HG02588 (cell line): Measurements from ENCODE around the gene SIGLEC5.
"Not testable (repeated sequence)": the region's sequence is repeated elsewhere in the genome, so short reads cannot be mapped to it uniquely, and the experiment has no call there.

ENCODE experiments used
- ATAC-seq: cut with Tn5 transposase; IDR thresholded peaks from one replicate; pipeline ENCODE4 v1.9.1; 2021; ENCODE audit warnings: mild to moderate bottlenecking, moderate library complexity; ENCODE audit not compliant: unreplicated experiment

Gene SIGLEC5

GRCh38 chr19:51630315-51630714 lies at the start of gene SIGLEC5:
SIGLEC5 (minus strand) TSS chr19:51630401; CDS start chr19:51630335, 66 bp downstream.
- not testable (repeated sequence) for ATAC-seq

- no peak for ATAC-seq
Observed at GRCh38 chr19:51676566-51677083, 46.4 kb upstream of the SIGLEC5 start.

- ATAC-seq = not testable (repeated sequence)
Observed at GRCh38 chr19:51675911-51676565, 45.8 kb upstream of the SIGLEC5 start.

- no peak for ATAC-seq
Observed at GRCh38 chr19:51668216-51668615, 38.0 kb upstream of the SIGLEC5 start.

GRCh38 chr19:51664997-51665396 lies 34.8 kb upstream of the SIGLEC5 start:
- no peak for ATAC-seq

- no peak for ATAC-seq
Observed at GRCh38 chr19:51664131-51664530, 33.9 kb upstream of the SIGLEC5 start.

- no peak for ATAC-seq
Observed at GRCh38 chr19:51663650-51664049, 33.4 kb upstream of the SIGLEC5 start.

- ATAC-seq = no peak
Observed at GRCh38 chr19:51660975-51661600, 30.9 kb upstream of the SIGLEC5 start.

GRCh38 chr19:51654783-51655182 lies 24.6 kb upstream of the SIGLEC5 start:
- ATAC-seq = no peak

GRCh38 chr19:51653162-51653561 lies 23.0 kb upstream of the SIGLEC5 start:
- no peak for ATAC-seq

- ATAC-seq = no peak
Observed at GRCh38 chr19:51652266-51652665, 22.1 kb upstream of the SIGLEC5 start.

GRCh38 chr19:51651216-51651846 lies 21.1 kb upstream of the SIGLEC5 start:
- no peak for ATAC-seq

- ATAC-seq = no peak
Observed at GRCh38 chr19:51647318-51647717, 17.1 kb upstream of the SIGLEC5 start.

- ATAC-seq = not testable (repeated sequence)
Observed at GRCh38 chr19:51646730-51647129, 16.5 kb upstream of the SIGLEC5 start, which contains the start of gene SIGLEC14. SIGLEC14 (minus strand) TSS chr19:51646825; CDS start chr19:51646759, 66 bp downstream.

GRCh38 chr19:51644636-51645271 lies 14.6 kb upstream of the SIGLEC5 start:
- ATAC-seq = no peak

GRCh38 chr19:51641648-51642047 lies 11.4 kb upstream of the SIGLEC5 start:
- no peak for ATAC-seq

- ATAC-seq = no peak
Observed at GRCh38 chr19:51640386-51640785, 10.2 kb upstream of the SIGLEC5 start.

- ATAC-seq = no peak
Observed at GRCh38 chr19:51639916-51640315, 9.7 kb upstream of the SIGLEC5 start.

- no peak for ATAC-seq
Observed at GRCh38 chr19:51637362-51637978, 7.3 kb upstream of the SIGLEC5 start.

GRCh38 chr19:51632126-51632525 lies 1.9 kb upstream of the SIGLEC5 start:
- ATAC-seq = no peak
